Measurements from ENCODE around the gene SORD.
"Not testable (repeated sequence)": the region's sequence is repeated elsewhere in the genome, so short reads cannot be mapped to it uniquely, and the experiment has no call there.

DNA sequence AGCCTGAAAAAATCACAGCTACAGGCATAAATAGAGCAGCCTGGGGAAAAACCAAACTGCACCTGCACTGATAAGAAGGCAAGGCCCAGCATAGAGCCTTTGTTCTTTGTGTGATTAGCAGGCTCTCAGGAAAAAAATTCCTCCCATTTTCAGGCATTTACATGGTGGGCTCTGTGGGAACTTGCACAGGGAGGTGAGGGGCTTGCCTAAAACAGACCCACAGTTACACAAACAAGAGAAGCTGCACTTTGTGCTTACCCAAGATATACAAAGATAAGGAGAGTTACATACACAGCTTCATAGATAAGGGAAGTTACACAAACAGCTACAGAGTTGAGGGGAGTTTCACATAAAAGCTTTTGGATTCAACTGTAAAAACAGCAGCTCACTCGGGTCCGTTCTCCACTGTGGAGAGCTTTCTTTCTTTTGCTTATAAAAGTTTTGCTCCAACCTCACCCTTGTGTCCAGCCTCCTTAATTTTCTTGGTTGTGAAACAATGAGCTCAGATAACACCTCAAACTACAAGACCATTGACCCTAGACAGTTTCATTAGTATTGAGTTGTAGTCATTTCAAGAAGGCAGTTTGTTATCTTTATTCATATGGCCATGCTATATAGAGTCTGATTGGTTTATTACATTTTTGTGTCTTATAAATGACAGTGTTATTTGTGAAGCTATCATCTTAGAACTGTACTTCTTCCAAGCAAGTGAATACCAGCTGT, 43.2 kb upstream of the SORD start:
- TF ChIP-seq POLR2A, POU2F2, SPI1, TAF1 (IDR thresholded peaks at IDR 0.05; ENCODE audit: low read depth, low read length): not testable (repeated sequence)

All from GM12891 (cell line).